ENCODE measurements around the gene NOL7.

GRCh38 chr6:13638014-13638413 is 22.9 kb downstream of the NOL7 start:
- no peak for TF ChIP-seq CTCF (conservative IDR thresholded peaks at IDR 0.05; ENCODE audit: low read depth, low read length)
- no peak for TF ChIP-seq EZH2 (IDR thresholded peaks at IDR 0.05; ENCODE audit: borderline replicate concordance, low read depth, low read length, poor library complexity, severe bottlenecking)

All from A673 (cell line).